NCI-H187 treated with DMSO at 0.1 percent for 48 hours (cell line): ENCODE data around the gene LRRC15.
A peak's percentile ranks its signal among the peaks of the same experiment; 100 is the strongest.

ENCODE experiments used
- DNase-seq: peaks from one replicate; lab custom pipeline; 2025; lab: John Stamatoyannopoulos, UW

Gene LRRC15

GRCh38 chr3:194316918-194317317 is 52.6 kb downstream of the LRRC15 start:
- no peak for DNase-seq

GRCh38 chr3:194315965-194316361 is 53.6 kb downstream of the LRRC15 start:
- no peak for DNase-seq

GRCh38 chr3:194315088-194315964 is 54.2 kb downstream of the LRRC15 start:
- peak; percentile 7 for DNase-seq

GRCh38 chr3:194314388-194315068 is 55.0 kb downstream of the LRRC15 start:
- DNase-seq, result no peak

GRCh38 chr3:194313560-194314387 is 55.8 kb downstream of the LRRC15 start:
- DNase-seq, result no peak

- peak; percentile 8 for DNase-seq
These were observed 56.7 kb downstream of the LRRC15 start for GRCh38 chr3:194312743-194313281.

GRCh38 chr3:194312186-194312742 is 57.3 kb downstream of the LRRC15 start:
- no peak for DNase-seq

GRCh38 chr3:194311000-194311399 is 58.5 kb downstream of the LRRC15 start:
- no peak for DNase-seq

GRCh38 chr3:194310060-194310835 is 59.3 kb downstream of the LRRC15 start:
- DNase-seq, result no peak

GRCh38 chr3:194308601-194309449 is 60.7 kb downstream of the LRRC15 start:
- DNase-seq, result no peak

- DNase-seq, result no peak
These were observed 61.7 kb downstream of the LRRC15 start for GRCh38 chr3:194307849-194308248.

GRCh38 chr3:194306771-194307640 is 62.5 kb downstream of the LRRC15 start:
- no peak for DNase-seq

- no peak for DNase-seq
These were observed 63.3 kb downstream of the LRRC15 start for GRCh38 chr3:194306109-194306686.

- no peak for DNase-seq
These were observed 64.0 kb downstream of the LRRC15 start for GRCh38 chr3:194305356-194306108.
